A673 (cell line): Measurements from ENCODE around the gene MMRN1. TPM values are rescaled to one million over a fixed set of nuclear protein-coding genes. Genes with fewer than 3 reads are reported as not detected.

Experiments used
- BruUV-seq: library from RNA; stranded (reverse); fragments of 400-500 nt; replicated peaks from 2 replicates; lab custom pipeline; 2021; lab: Mats Ljungman, UMichigan
- CTCF ChIA-PET: fragments of 300-600 bp; sonication (Branson Sonifier 250); formaldehyde crosslinking; loops from one replicate; lab custom pipeline; 2022; ENCODE audit warnings: antibody characterized with exemption; lab: Charles Lee
- POLR2A ChIA-PET: fragments of 300-600 bp; sonication (Branson Sonifier 250); formaldehyde crosslinking; loops from one replicate; lab custom pipeline; 2022; ENCODE audit warnings: antibody characterized with exemption; ENCODE audit not compliant: low non-redundant PET; lab: Charles Lee
- DNase-seq: peaks from one replicate; pipeline ENCODE4 v3.0.0-alpha.2; 2015; ENCODE audit warnings: low spot score
- H3K27ac ChIP-seq: fragments of 200-600 bp; sonication (generic); 2 replicates; pipeline ENCODE4 v1.5.1; 2016; ENCODE audit warnings: mixed run types, low read depth, mild to moderate bottlenecking, mixed read lengths, antibody characterized with exemption, low read length; ENCODE audit not compliant: poor library complexity, severe bottlenecking
- H3K27me3 ChIP-seq: fragments of 200-600 bp; sonication (generic); replicated peaks from 2 replicates; pipeline ENCODE4 v1.6.1; 2017; ENCODE audit warnings: mixed run types, low read depth, mild to moderate bottlenecking, mixed read lengths, antibody characterized with exemption, low read length; ENCODE audit not compliant: insufficient read depth, poor library complexity
- H3K36me3 ChIP-seq: fragments of 200-600 bp; sonication (generic); 2 replicates; pipeline ENCODE4 v1.6.1; 2016; ENCODE audit warnings: mixed run types, mild to moderate bottlenecking, mixed read lengths, antibody characterized with exemption, low read length; ENCODE audit not compliant: insufficient read depth, poor library complexity, severe bottlenecking
- H3K4me1 ChIP-seq: fragments of 200-600 bp; sonication (generic); 2 replicates; pipeline ENCODE4 v1.6.1; 2017; ENCODE audit warnings: mixed run types, mild to moderate bottlenecking, mixed read lengths, antibody characterized with exemption, low read length; ENCODE audit not compliant: insufficient read depth, poor library complexity, severe bottlenecking
- H3K4me3 ChIP-seq: fragments of 200-600 bp; sonication (generic); 2 replicates; pipeline ENCODE4 v1.5.1; 2016; ENCODE audit warnings: low read depth, mixed run types, mild to moderate bottlenecking, mixed read lengths, low read length; ENCODE audit not compliant: poor library complexity, severe bottlenecking
- H3K9me3 ChIP-seq: fragments of 200-600 bp; sonication (generic); 2 replicates; pipeline ENCODE4 v1.6.1; 2016; ENCODE audit warnings: mixed run types, low read depth, mild to moderate bottlenecking, mixed read lengths, antibody characterized with exemption, low read length; ENCODE audit not compliant: poor library complexity, severe bottlenecking
- CTCF ChIP-seq: fragments of 300-800, 200-600 bp; sonication (generic); conservative IDR thresholded peaks from 2 replicates; pipeline ENCODE4 v1.5.1; 2017; ENCODE audit warnings: low read depth, mild to moderate bottlenecking, antibody characterized with exemption, low read length, moderate library complexity, mixed read lengths
- EZH2 ChIP-seq: fragments of 200-600 bp; sonication (generic); IDR thresholded peaks from 2 replicates; pipeline ENCODE4 v1.6.1; 2017; ENCODE audit warnings: borderline replicate concordance, low read depth, mild to moderate bottlenecking, mixed read lengths, antibody characterized with exemption, low read length; ENCODE audit not compliant: poor library complexity, severe bottlenecking
- intact Hi-C: fragments of 100-400 bp; cut with micrococcal nuclease; formaldehyde crosslinking; loops from one replicate; pipeline ENCODE4 v1.10.0; 2022; ENCODE audit not compliant: unreplicated experiment
- total RNA-seq: library from RNA; stranded (reverse); gene quantifications from 2 replicates; pipeline ENCODE4 v1.2.3, GENCODE V29; 2021

Gene MMRN1
- total RNA-seq, 1 experiment from 2014 or later: 0.11 TPM

DNA sequence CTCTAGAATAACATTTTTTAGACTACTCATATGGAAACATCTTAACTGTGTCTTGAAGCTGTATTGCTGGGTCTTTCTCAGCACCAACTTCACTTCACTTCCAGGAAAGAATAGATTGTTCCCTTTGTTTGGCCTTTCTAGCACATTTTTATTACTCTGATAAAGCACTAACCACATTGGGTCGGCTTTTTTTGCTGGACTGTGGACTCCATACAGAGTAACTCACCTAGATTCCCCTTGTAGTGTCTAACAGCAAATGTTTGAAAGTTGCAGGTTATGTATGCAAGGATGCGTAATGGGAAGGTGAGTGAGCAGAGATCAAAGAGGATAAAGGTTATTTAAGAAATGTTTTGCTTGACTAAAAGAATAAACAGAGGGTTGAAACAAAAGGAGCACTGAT lies 101.2 kb downstream of the MMRN1 start:
- ChIA-PET CTCF (no interaction called here), POLR2A (no interaction called here)
- Histone ChIP-seq H3K4me1 (no peaks in the 10 kb centered on the region), H3K4me3 (no peak overlapping the region), H3K36me3 (no peaks in the 10 kb centered on the region), H3K27me3 (peaks cover 3% of the 10 kb centered on the region), H3K9me3 (no peaks in the 10 kb centered on the region), H3K27ac (no peak overlapping the region)
- TF ChIP-seq EZH2 (no peak), CTCF (no peak)
- intact Hi-C loops: no loop called here
- no peak for DNase-seq
- no TSS peak for BruUV-seq

DNA sequence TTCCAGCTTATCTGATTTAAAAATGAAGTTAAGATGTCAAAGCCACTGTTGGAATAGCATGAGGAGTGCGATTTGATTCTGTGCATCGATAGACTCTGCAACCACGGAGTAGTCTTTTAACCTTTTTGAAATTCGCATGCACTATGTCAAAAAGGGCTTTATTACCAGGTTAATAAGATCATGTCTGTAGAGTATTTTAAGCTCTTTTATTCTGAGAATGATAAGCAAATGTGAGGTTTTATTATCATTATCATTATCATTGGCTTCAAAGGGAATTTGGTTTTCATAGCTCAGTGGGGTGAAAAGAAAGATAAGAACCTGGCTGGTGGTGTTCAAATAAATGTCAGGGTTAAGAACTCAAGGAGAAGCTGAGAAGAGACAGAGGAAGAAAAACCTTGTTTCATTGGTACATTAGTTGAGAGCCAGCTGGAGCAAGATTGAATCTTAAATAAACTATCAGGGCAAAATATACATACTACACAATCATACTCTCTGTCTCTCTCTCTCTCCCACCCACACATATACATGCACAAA lies 102.6 kb downstream of the MMRN1 start:
- peaks cover 3% of the 10 kb centered on the region for H3K27me3 ChIP-seq
- no peak for TF ChIP-seq EZH2
- no peak for TF ChIP-seq CTCF
- no TSS peak for BruUV-seq
- DNase-seq: no peak
- H3K36me3 ChIP-seq: no peaks in the 10 kb centered on the region
- intact Hi-C loops: no loop called here
- CTCF ChIA-PET: no interaction called here
- no peak overlapping the region for H3K4me3 ChIP-seq
- no peaks in the 10 kb centered on the region for H3K4me1 ChIP-seq
- H3K9me3 ChIP-seq: no peaks in the 10 kb centered on the region
- POLR2A ChIA-PET: no interaction called here
- H3K27ac ChIP-seq: no peak overlapping the region

GRCh38 chr4:89998469-89999011 lies 103.9 kb downstream of the MMRN1 start:
- intact Hi-C loops: no loop called here
- BruUV-seq: no TSS peak
- CTCF ChIA-PET: no interaction called here
- Histone ChIP-seq H3K9me3 (no peaks in the 10 kb centered on the region), H3K4me1 (no peaks in the 10 kb centered on the region), H3K4me3 (no peak overlapping the region), H3K27ac (no peak overlapping the region), H3K36me3 (no peaks in the 10 kb centered on the region), H3K27me3 (peaks cover 3% of the 10 kb centered on the region)
- no peak for DNase-seq
- no peak for TF ChIP-seq EZH2
- no peak for TF ChIP-seq CTCF
- POLR2A ChIA-PET: no interaction called here
